ENCODE measurements around the gene SMOC2.

GRCh38 chr6:168678077-168678476, 237.1 kb downstream of the SMOC2 start:
- TF ChIP-seq CTCF (conservative IDR thresholded peaks at IDR 0.05 in 1 of 2, IDR thresholded peaks at IDR 0.05 in 1 of 2; ENCODE audit: extremely low read depth in 1 of 2, insufficient read depth in 1 of 2, low read depth in 1 of 2, low read length in 2 of 2): no peak
- TF ChIP-seq EZH2 (IDR thresholded peaks at IDR 0.05; ENCODE audit: borderline replicate concordance, low read length): no peak

Measured in mammary epithelial cell (primary cell).